IMR-90 (cell line): ENCODE results near the gene VWA5A. TPM values are rescaled to one million over a fixed set of nuclear protein-coding genes. Genes with fewer than 3 reads are reported as not detected.

Experiments used
- ATAC-seq: fragments of 200-7000 bp; cut with Tn5 transposase; 2 replicates; pipeline ENCODE4 v1.9.1; 2020; ENCODE audit warnings: low read depth, mild to moderate bottlenecking, moderate library complexity
- BruUV-seq: library from RNA; stranded (reverse); fragments of 400-500 nt; replicated peaks from 2 replicates; lab custom pipeline; 2021; lab: Mats Ljungman, UMichigan
- CTCF ChIA-PET: fragments of 300-600 bp; formaldehyde crosslinking; extraction: SDS; loops from one replicate; lab custom pipeline; 2021; ENCODE audit warnings: antibody characterized with exemption; lab: Yijun Ruan, JAX
- POLR2A ChIA-PET: fragments of 300-600 bp; sonication (Branson Sonifier 250); formaldehyde crosslinking; loops from one replicate; lab custom pipeline; 2022; ENCODE audit warnings: antibody characterized with exemption; ENCODE audit not compliant: unreplicated experiment; lab: Charles Lee
- DNase-seq: peaks from one replicate; pipeline ENCODE4 v3.0.0; 2013
- H2AFZ ChIP-seq: replicated peaks from 2 replicates; pipeline ENCODE3; 2013; ENCODE audit warnings: low read length, mild to moderate bottlenecking; ENCODE audit not compliant: poor library complexity
- H2AK5ac ChIP-seq: 2 replicates; pipeline ENCODE4 v1.6.1; 2013; ENCODE audit warnings: low read depth, low read length, inconsistent platforms
- H2AK9ac ChIP-seq: replicated peaks from 2 replicates; pipeline ENCODE3; 2013; ENCODE audit warnings: mild to moderate bottlenecking, low read depth, low read length, moderate library complexity; ENCODE audit not compliant: poor library complexity
- H2BK120ac ChIP-seq: 2 replicates; pipeline ENCODE4 v1.6.1; 2013; ENCODE audit warnings: low read depth, low read length, inconsistent platforms
- H2BK15ac ChIP-seq: 3 replicates; pipeline ENCODE4 v1.6.1; 2013; ENCODE audit warnings: low read depth, low read length, inconsistent platforms
- H2BK20ac ChIP-seq: 2 replicates; pipeline ENCODE4 v1.6.1; 2013; ENCODE audit warnings: low read depth, mild to moderate bottlenecking, inconsistent platforms, low read length, moderate library complexity
- H2BK5ac ChIP-seq: 2 replicates; pipeline ENCODE4 v1.6.1; 2013; ENCODE audit warnings: mild to moderate bottlenecking, low read depth, low read length, inconsistent platforms; ENCODE audit not compliant: poor library complexity, severe bottlenecking
- H3K14ac ChIP-seq: replicated peaks from 2 replicates; pipeline ENCODE4 v1.6.1; 2013; ENCODE audit warnings: low read depth, low read length, inconsistent platforms
- H3K18ac ChIP-seq: 2 replicates; pipeline ENCODE4 v1.6.1; 2013; ENCODE audit warnings: low read depth, low read length, control low read depth
- H3K23ac ChIP-seq: 2 replicates; pipeline ENCODE4 v1.6.1; 2013; ENCODE audit warnings: low read depth, low read length, inconsistent platforms
- H3K27ac ChIP-seq: 2 replicates; pipeline ENCODE4 v1.5.1; 2013; ENCODE audit warnings: mild to moderate bottlenecking, control low read depth, low read length; ENCODE audit not compliant: insufficient read depth
- H3K27me3 ChIP-seq: 2 replicates; pipeline ENCODE4 v1.6.1; 2013; ENCODE audit warnings: low read length; ENCODE audit not compliant: control insufficient read depth, insufficient read depth
- H3K36me3 ChIP-seq: 2 replicates; pipeline ENCODE4 v1.6.1; 2013; ENCODE audit warnings: low read length, mixed read lengths; ENCODE audit not compliant: control insufficient read depth, insufficient read depth
- H3K4ac ChIP-seq: 2 replicates; pipeline ENCODE4 v1.6.1; 2013; ENCODE audit warnings: low read depth, low read length, inconsistent platforms
- H3K4me1 ChIP-seq: 2 replicates; pipeline ENCODE4 v1.6.1; 2013; ENCODE audit warnings: low read length, mixed read lengths; ENCODE audit not compliant: control insufficient read depth, insufficient read depth
- H3K4me2 ChIP-seq: 2 replicates; pipeline ENCODE4 v1.6.1; 2013; ENCODE audit warnings: low read depth, mild to moderate bottlenecking, control low read depth, low read length, moderate library complexity
- H3K4me3 ChIP-seq: 2 replicates; pipeline ENCODE4 v1.5.1; 2013; ENCODE audit warnings: low read depth, mild to moderate bottlenecking, control low read depth, low read length, moderate library complexity; ENCODE audit not compliant: insufficient read depth
- H3K56ac ChIP-seq: 2 replicates; pipeline ENCODE4 v1.6.1; 2013; ENCODE audit warnings: low read length, inconsistent platforms; ENCODE audit not compliant: insufficient read depth; ENCODE audit errors: extremely low read depth
- H3K79me1 ChIP-seq, 2 experiments: 2 replicates each; pipeline ENCODE4 v1.6.1; 2013; ENCODE audit warnings: low read length in 2 of 2, inconsistent platforms in 1 of 2, low read depth in 1 of 2
- H3K9ac ChIP-seq: 2 replicates; pipeline ENCODE4 v1.6.1; 2013; ENCODE audit warnings: low read depth, low read length, control low read depth
- H3K9me1 ChIP-seq: 2 replicates; pipeline ENCODE4 v1.6.1; 2013; ENCODE audit warnings: low read length, inconsistent platforms; ENCODE audit not compliant: insufficient read depth
- H3K9me3 ChIP-seq: 2 replicates; pipeline ENCODE4 v1.6.1; 2013; ENCODE audit warnings: low read length; ENCODE audit not compliant: control insufficient read depth, insufficient read depth
- H4K20me1 ChIP-seq: 2 replicates; pipeline ENCODE4 v1.6.1; 2013; ENCODE audit warnings: low read length, inconsistent platforms; ENCODE audit not compliant: insufficient read depth
- H4K5ac ChIP-seq: 2 replicates; pipeline ENCODE4 v1.6.1; 2013; ENCODE audit warnings: mild to moderate bottlenecking, low read depth, low read length, control low read depth
- H4K8ac ChIP-seq, 2 experiments: 2 replicates each; pipeline ENCODE4 v1.6.1; 2013; ENCODE audit warnings: low read depth in 2 of 2, low read length in 2 of 2, control low read depth in 1 of 2, inconsistent platforms in 1 of 2
- H4K91ac ChIP-seq: 2 replicates; pipeline ENCODE4 v1.6.1; 2013; ENCODE audit warnings: low read depth, low read length, inconsistent platforms; ENCODE audit not compliant: insufficient read depth
- BHLHE40 ChIP-seq: fragments of 150-350 bp; IDR thresholded peaks from 2 replicates; pipeline ENCODE4 v1.6.1; 2016; ENCODE audit warnings: mild to moderate bottlenecking, low read depth, low read length
- CEBPB ChIP-seq: IDR thresholded peaks from 2 replicates; pipeline ENCODE4 v1.6.1; 2012; ENCODE audit warnings: low read depth, low read length, improper control_type of control experiment
- CHD1 ChIP-seq: IDR thresholded peaks from 2 replicates; pipeline ENCODE4 v1.6.1; 2012; ENCODE audit warnings: low read depth, low read length, improper control_type of control experiment
- FOS ChIP-seq: fragments of 150-350 bp; IDR thresholded peaks from 2 replicates; pipeline ENCODE4 v1.6.1; 2016; ENCODE audit warnings: low read depth, low read length
- MAFK ChIP-seq: IDR thresholded peaks from 2 replicates; pipeline ENCODE4 v1.6.1; 2012; ENCODE audit warnings: low read depth, low read length, improper control_type of control experiment
- MAZ ChIP-seq: IDR thresholded peaks from 2 replicates; pipeline ENCODE4 v1.6.1; 2012; ENCODE audit warnings: low read depth, mild to moderate bottlenecking, low read length, improper control_type of control experiment, moderate library complexity, borderline replicate concordance
- MXI1 ChIP-seq: IDR thresholded peaks from 2 replicates; pipeline ENCODE4 v1.6.1; 2012; ENCODE audit warnings: low read depth, mild to moderate bottlenecking, low read length, moderate library complexity, borderline replicate concordance
- NFE2L2 ChIP-seq: fragments of 150-350 bp; IDR thresholded peaks from 2 replicates; pipeline ENCODE4 v1.6.1; 2016; ENCODE audit warnings: low read depth, mild to moderate bottlenecking, low read length
- POLR2A ChIP-seq: IDR thresholded peaks from 2 replicates; pipeline ENCODE4 v1.6.1; 2012; ENCODE audit warnings: mild to moderate bottlenecking, low read depth, low read length
- RAD21 ChIP-seq: IDR thresholded peaks from 2 replicates; pipeline ENCODE4 v1.6.1; 2012; ENCODE audit warnings: low read length, improper control_type of control experiment
- RCOR1 ChIP-seq: IDR thresholded peaks from 2 replicates; pipeline ENCODE4 v1.6.1; 2012; ENCODE audit warnings: mild to moderate bottlenecking, low read length, improper control_type of control experiment; ENCODE audit not compliant: insufficient replicate concordance
- SMC3 ChIP-seq: fragments of 150-350 bp; IDR thresholded peaks from 2 replicates; pipeline ENCODE4 v1.6.1; 2016; ENCODE audit warnings: low read depth, mild to moderate bottlenecking, antibody characterized with exemption, low read length, moderate library complexity
- WGBS, 2 experiments: methylation state at CpG; one replicate each; pipeline versions ENCODE4 v1.1.5 to v1.1.7; 2013; ENCODE audit warnings: missing lambda C conversion rate in 2 of 2; ENCODE audit not compliant: insufficient read length in 1 of 2; ENCODE audit errors: extremely low coverage in 2 of 2; 5-methylcytosine and 5-hydroxymethylcytosine counted together
- dilution Hi-C: fragments of 300-500 bp; cut with HindIII; formaldehyde crosslinking; loops from one replicate; pipeline ENCODE4 v1.14.3; 2018; ENCODE audit warnings: low sequenced_read_pairs; ENCODE audit not compliant: unreplicated experiment
- in situ Hi-C: fragments of 300-500 bp; cut with MboI; formaldehyde crosslinking; loops from 3 replicates; pipeline ENCODE4 v1.14.3; 2019; ENCODE audit warnings: low sequenced_read_pairs, inconsistent platforms, mixed read lengths
- intact Hi-C: fragments of 100-400 bp; cut with micrococcal nuclease; formaldehyde crosslinking; loops from 2 replicates; pipeline ENCODE4 v1.10.0; 2022
- polyA plus RNA-seq, 3 experiments: library from polyadenylated mRNA; depleted of rRNA; stranded (reverse); fragments of >200 nt; gene quantifications; 2 replicates each; pipeline ENCODE4 v1.2.3, GENCODE V29; 2012; ENCODE audit warnings: low replicate concordance in 1 of 3
- total RNA-seq: library from RNA; depleted of rRNA; stranded (reverse); fragments of >200 nt; gene quantifications from 2 replicates; pipeline ENCODE4 v1.2.3, GENCODE V29; 2012
- TF ChIP-seq, protein P1 (sequence below): fragments of 150-350 bp; IDR thresholded peaks from 2 replicates; pipeline ENCODE4 v1.6.1; 2017; ENCODE audit warnings: mild to moderate bottlenecking, antibody characterized with exemption, low read length, low read depth
- TF ChIP-seq, protein P2 (sequence below): fragments of 150-350 bp; IDR thresholded peaks from 2 replicates; pipeline ENCODE4 v1.6.1; 2016; ENCODE audit warnings: low read depth, mild to moderate bottlenecking, low read length, moderate library complexity, borderline replicate concordance
- TF ChIP-seq, protein P3 (sequence below): conservative IDR thresholded peaks from 2 replicates; pipeline ENCODE4 v1.5.1; 2012; ENCODE audit warnings: mild to moderate bottlenecking, low read depth, low read length, improper control_type of control experiment

VWA5A gene
- total and polyA plus RNA-seq, 2 of the 4 experiments (the other 2 are of a cell fraction): 5.6 to 6.8 TPM

DNA sequence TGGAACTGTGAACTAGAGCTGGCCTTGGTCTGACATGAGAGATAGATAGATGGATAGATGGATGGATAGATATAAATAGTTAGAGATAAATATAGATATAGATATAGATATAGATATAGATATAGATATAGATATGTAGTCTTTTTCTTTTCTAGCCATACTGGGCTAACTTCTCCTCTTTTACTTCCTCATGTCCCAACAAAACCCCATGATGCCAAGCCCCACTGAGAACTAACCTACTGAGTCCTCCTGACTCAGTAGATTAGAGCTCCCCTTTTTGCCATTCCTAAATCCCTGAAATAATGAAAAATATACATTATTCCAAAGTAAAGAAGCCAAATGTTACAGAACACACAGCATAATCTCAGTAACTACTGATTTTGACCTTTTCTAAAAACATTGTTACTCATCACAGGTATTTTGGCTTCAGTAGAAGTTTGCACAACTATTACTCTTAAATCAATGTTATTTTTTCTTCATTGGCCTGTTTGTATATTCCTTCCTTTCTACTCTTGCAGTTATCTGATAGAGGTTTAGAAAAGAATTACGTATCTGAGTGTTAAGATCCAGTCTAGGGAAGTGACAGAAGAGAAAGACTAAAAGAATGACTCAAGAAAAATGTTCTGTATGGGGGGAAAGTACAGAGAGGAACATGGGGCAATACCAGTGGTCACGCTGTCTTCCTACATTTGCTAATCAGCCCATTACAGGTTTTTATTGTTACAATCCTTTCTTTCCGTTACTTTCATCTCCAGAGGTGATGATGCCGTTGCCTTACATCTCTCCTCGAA, 61.9 kb downstream of the VWA5A start:
- Histone ChIP-seq H3K14ac (no peak overlapping the region), H2BK5ac (no peak overlapping the region), H2AFZ (no peak overlapping the region), H2BK20ac (no peak overlapping the region), H2AK9ac (no peak overlapping the region), H3K9me1 (no peaks in the 10 kb centered on the region), H3K27me3 (peaks cover 1% of the 10 kb centered on the region), H3K79me1 (no peaks in the 10 kb centered on the region), H3K18ac (no peak overlapping the region), H2AK5ac (no peak overlapping the region), H3K9ac (no peak overlapping the region), H3K4me2 (no peak overlapping the region), H3K27ac (no peak overlapping the region), H4K20me1 (no peaks in the 10 kb centered on the region), H3K4ac (no peak overlapping the region), H4K91ac (no peak overlapping the region), H2BK15ac (no peak overlapping the region), H2BK120ac (no peak overlapping the region), H3K36me3 (no peaks in the 10 kb centered on the region), H3K4me3 (no peak overlapping the region), H3K4me1 (no peaks in the 10 kb centered on the region), H4K8ac (no peak overlapping the region), H3K23ac (no peak overlapping the region), H4K5ac (no peak overlapping the region), H3K9me3 (no peaks in the 10 kb centered on the region; the same call in 1 of the 2 replicates), H3K56ac (no peak overlapping the region)
- CTCF ChIA-PET: interaction anchor here (1.0 kb wide), 1 partner anchor 19 kb away, joined by 3 read pairs; no protein-coding TSS in a partner anchor
- dilution Hi-C loops (no loop called here), in situ Hi-C loops (no loop called here), intact Hi-C loops (no loop called here)
- BruUV-seq: no TSS peak
- DNase-seq (no peak), ATAC-seq (no peak)
- POLR2A ChIA-PET: no interaction called here
- no CpG with 5 or more reads among the region's 5 CpGs for WGBS, 2 experiments
- TF ChIP-seq MAFK (no peak), RCOR1 (no peak), CHD1 (no peak), SMC3 (no peak), CEBPB (no peak), MAZ (no peak), POLR2A (no peak), MXI1 (no peak), BHLHE40 (no peak), RAD21 (no peak), FOS (no peak), NFE2L2 (no peak)
- TF ChIP-seq, protein P1, sequence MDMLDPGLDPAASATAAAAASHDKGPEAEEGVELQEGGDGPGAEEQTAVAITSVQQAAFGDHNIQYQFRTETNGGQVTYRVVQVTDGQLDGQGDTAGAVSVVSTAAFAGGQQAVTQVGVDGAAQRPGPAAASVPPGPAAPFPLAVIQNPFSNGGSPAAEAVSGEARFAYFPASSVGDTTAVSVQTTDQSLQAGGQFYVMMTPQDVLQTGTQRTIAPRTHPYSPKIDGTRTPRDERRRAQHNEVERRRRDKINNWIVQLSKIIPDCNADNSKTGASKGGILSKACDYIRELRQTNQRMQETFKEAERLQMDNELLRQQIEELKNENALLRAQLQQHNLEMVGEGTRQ: no peak
- TF ChIP-seq, protein P2, sequence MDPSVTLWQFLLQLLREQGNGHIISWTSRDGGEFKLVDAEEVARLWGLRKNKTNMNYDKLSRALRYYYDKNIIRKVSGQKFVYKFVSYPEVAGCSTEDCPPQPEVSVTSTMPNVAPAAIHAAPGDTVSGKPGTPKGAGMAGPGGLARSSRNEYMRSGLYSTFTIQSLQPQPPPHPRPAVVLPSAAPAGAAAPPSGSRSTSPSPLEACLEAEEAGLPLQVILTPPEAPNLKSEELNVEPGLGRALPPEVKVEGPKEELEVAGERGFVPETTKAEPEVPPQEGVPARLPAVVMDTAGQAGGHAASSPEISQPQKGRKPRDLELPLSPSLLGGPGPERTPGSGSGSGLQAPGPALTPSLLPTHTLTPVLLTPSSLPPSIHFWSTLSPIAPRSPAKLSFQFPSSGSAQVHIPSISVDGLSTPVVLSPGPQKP: no peak
- TF ChIP-seq, protein P3, sequence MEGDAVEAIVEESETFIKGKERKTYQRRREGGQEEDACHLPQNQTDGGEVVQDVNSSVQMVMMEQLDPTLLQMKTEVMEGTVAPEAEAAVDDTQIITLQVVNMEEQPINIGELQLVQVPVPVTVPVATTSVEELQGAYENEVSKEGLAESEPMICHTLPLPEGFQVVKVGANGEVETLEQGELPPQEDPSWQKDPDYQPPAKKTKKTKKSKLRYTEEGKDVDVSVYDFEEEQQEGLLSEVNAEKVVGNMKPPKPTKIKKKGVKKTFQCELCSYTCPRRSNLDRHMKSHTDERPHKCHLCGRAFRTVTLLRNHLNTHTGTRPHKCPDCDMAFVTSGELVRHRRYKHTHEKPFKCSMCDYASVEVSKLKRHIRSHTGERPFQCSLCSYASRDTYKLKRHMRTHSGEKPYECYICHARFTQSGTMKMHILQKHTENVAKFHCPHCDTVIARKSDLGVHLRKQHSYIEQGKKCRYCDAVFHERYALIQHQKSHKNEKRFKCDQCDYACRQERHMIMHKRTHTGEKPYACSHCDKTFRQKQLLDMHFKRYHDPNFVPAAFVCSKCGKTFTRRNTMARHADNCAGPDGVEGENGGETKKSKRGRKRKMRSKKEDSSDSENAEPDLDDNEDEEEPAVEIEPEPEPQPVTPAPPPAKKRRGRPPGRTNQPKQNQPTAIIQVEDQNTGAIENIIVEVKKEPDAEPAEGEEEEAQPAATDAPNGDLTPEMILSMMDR: no peak
